Measurements from ENCODE around the gene NUP210. TPM values are rescaled to one million over a fixed set of nuclear protein-coding genes. Genes with fewer than 3 reads are reported as not detected.
"Not testable (repeated sequence)": the region's sequence is repeated elsewhere in the genome, so short reads cannot be mapped to it uniquely, and the experiment has no call there.

Gene NUP210
- total and polyA plus RNA-seq, 2 donors (not counting 3 experiments of a cell fraction or from before 2014, with no cell fraction given) = 0.14 to 0.84 TPM

GRCh38 chr3:13429631-13430291, 9.6 kb upstream of the NUP210 start:
- DNase-seq (ENCODE audit: low read depth, low spot score) = no peak
- dilution Hi-C loops (cut with MboI; ENCODE audit: extremely low pct_ligation_motif_present, low sequenced_read_pairs) = no loop called here
- CTCF ChIA-PET = interaction anchor here (2.3 kb wide), 1 partner anchor 23 kb away, joined by 7 read pairs; no protein-coding TSS in a partner anchor

GRCh38 chr3:13428678-13429077, 8.6 kb upstream of the NUP210 start:
- CTCF ChIA-PET = interaction anchor here (1.1 to 2.3 kb wide), 2 partner anchors 11 to 24 kb away, joined by 4 to 7 read pairs; no protein-coding TSS in a partner anchor
- H3K27ac ChIP-seq (ENCODE audit: insufficient read depth, low read depth, low read length); H3K4me1 ChIP-seq (ENCODE audit: control insufficient read depth, extremely low read depth, insufficient read depth, low read length); POLR2A ChIA-PET; H3K9ac ChIP-seq (replicated peaks; ENCODE audit: extremely low read depth, insufficient read depth, low read length); H3K4me2 ChIP-seq (ENCODE audit: insufficient read depth, low read length); H3K4me3 ChIP-seq (replicated peaks in 1 of 3; ENCODE audit: insufficient read depth in 1 of 3, low read depth in 1 of 3, low read length in 3 of 3); H2AFZ ChIP-seq (ENCODE audit: low read depth, low read length); intact Hi-C loops (cut with micrococcal nuclease); DNase-seq (ENCODE audit: low read depth, low spot score); H3K36me3 ChIP-seq (ENCODE audit: control insufficient read depth in 2 of 2, extremely low read depth in 1 of 2, insufficient read depth in 2 of 2, low read length in 2 of 2); FAIRE-seq; H4K20me1 ChIP-seq (replicated peaks; ENCODE audit: control insufficient read depth, extremely low read depth, insufficient read depth, low read length); H3K79me2 ChIP-seq (ENCODE audit: control insufficient read depth, insufficient read depth, low read length); dilution Hi-C loops (cut with MboI; ENCODE audit: extremely low pct_ligation_motif_present, low sequenced_read_pairs); H3K9me1 ChIP-seq (replicated peaks; ENCODE audit: control insufficient read depth, extremely low read depth, insufficient read depth, low read length); H3K27me3 ChIP-seq (ENCODE audit: control insufficient read depth in 2 of 2, insufficient read depth in 2 of 2, low read length in 2 of 2); H3K9me3 ChIP-seq (replicated peaks; ENCODE audit: control insufficient read depth, insufficient read depth, low read length); BruUV-seq (replicated peaks): not testable (repeated sequence)

More at GRCh38 chr3:13429631-13430291, 9.6 kb upstream of the NUP210 start:
- Histone ChIP-seq H2AFZ (ENCODE audit: low read depth, low read length) (no peak overlapping the region), H3K27me3 (ENCODE audit: control insufficient read depth in 2 of 2, insufficient read depth in 2 of 2, low read length in 2 of 2) (no peaks in the 10 kb centered on the region), H3K4me2 (ENCODE audit: insufficient read depth, low read length) (no peak overlapping the region), H4K20me1 (replicated peaks; ENCODE audit: control insufficient read depth, extremely low read depth, insufficient read depth, low read length) (no peaks in the 10 kb centered on the region), H3K9me1 (replicated peaks; ENCODE audit: control insufficient read depth, extremely low read depth, insufficient read depth, low read length) (no peaks in the 10 kb centered on the region), H3K4me1 (ENCODE audit: control insufficient read depth, extremely low read depth, insufficient read depth, low read length) (no peaks in the 10 kb centered on the region), H3K9ac (replicated peaks; ENCODE audit: extremely low read depth, insufficient read depth, low read length) (no peak overlapping the region), H3K27ac (ENCODE audit: insufficient read depth, low read depth, low read length) (no peak overlapping the region), H3K9me3 (replicated peaks; ENCODE audit: control insufficient read depth, insufficient read depth, low read length) (no peaks in the 10 kb centered on the region), H3K79me2 (ENCODE audit: control insufficient read depth, insufficient read depth, low read length) (no peaks in the 10 kb centered on the region), H3K4me3 (replicated peaks in 1 of 3; ENCODE audit: insufficient read depth in 1 of 3, low read depth in 1 of 3, low read length in 3 of 3) (no peak overlapping the region), H3K36me3 (ENCODE audit: control insufficient read depth in 2 of 2, extremely low read depth in 1 of 2, insufficient read depth in 2 of 2, low read length in 2 of 2) (no peaks in the 10 kb centered on the region)
- POLR2A ChIA-PET = no interaction called here
- TF ChIP-seq POLR2AphosphoS5 (IDR thresholded peaks at IDR 0.05; ENCODE audit: insufficient read depth, low read depth, low read length) = no peak
- TF ChIP-seq GATA2 (IDR thresholded peaks at IDR 0.05; ENCODE audit: insufficient read depth, insufficient read length, low read depth, low read length) = no peak
- TF ChIP-seq MAX (IDR thresholded peaks at IDR 0.05; ENCODE audit: insufficient read depth, insufficient read length) = no peak
- no peak for TF ChIP-seq POLR2A (IDR thresholded peaks at IDR 0.05; ENCODE audit: low read depth, low read length)
- no peak for TF ChIP-seq FOS (IDR thresholded peaks at IDR 0.05; ENCODE audit: borderline replicate concordance, insufficient read depth, low read length)
- TF ChIP-seq JUN (IDR thresholded peaks at IDR 0.05; ENCODE audit: borderline replicate concordance, insufficient read depth, insufficient read length, low read depth) = no peak
- no peak for TF ChIP-seq CTCF (IDR thresholded peaks at IDR 0.05; ENCODE audit: extremely low read depth in 1 of 2, insufficient read depth in 1 of 2, low read depth in 1 of 2, low read length in 2 of 2)
- no peak for TF ChIP-seq MYC (IDR thresholded peaks at IDR 0.05; ENCODE audit: low read depth, low read length)
- no peak for TF ChIP-seq EZH2 (IDR thresholded peaks at IDR 0.05; ENCODE audit: borderline replicate concordance, low read depth, low read length, severe bottlenecking)
- FAIRE-seq = no peak
- intact Hi-C loops (cut with micrococcal nuclease) = no loop called here
- BruUV-seq (replicated peaks) = no TSS peak

Data from endothelial cell of umbilical vein (primary cell).